GM12878 (cell line): Measurements from ENCODE around the gene PPP1R9B. TPM values are rescaled to one million over a fixed set of nuclear protein-coding genes. Genes with fewer than 3 reads are reported as not detected.

Experiments
- ATAC-seq: fragments of 200-7000 bp; cut with Tn5 transposase; 3 replicates; pipeline ENCODE4 v1.9.1; 2020; ENCODE audit warnings: mild to moderate bottlenecking, moderate library complexity
- Bru-seq: library from RNA; stranded (reverse); fragments of 400-500 nt; gene quantifications from one replicate; lab custom pipeline; 2021; lab: Mats Ljungman, UMichigan
- BruChase-seq, 2 experiments: library from RNA; stranded (reverse); fragments of 400-500 nt; gene quantifications; one replicate each; lab custom pipeline; 2021; lab: Mats Ljungman, UMichigan
- BruUV-seq: library from RNA; stranded (reverse); fragments of 400-500 nt; replicated peaks from 2 replicates; lab custom pipeline; 2021; lab: Mats Ljungman, UMichigan
- CTCF ChIA-PET: fragments of 300-600 bp; sonication (Branson Sonifier 250); formaldehyde crosslinking; extraction: SDS; loops from one replicate; lab custom pipeline; 2021; ENCODE audit warnings: inconsistent platforms; lab: Yijun Ruan, JAX
- POLR2A ChIA-PET: fragments of 350-600 bp; formaldehyde crosslinking; extraction: SDS; loops from one replicate; lab custom pipeline; 2021; ENCODE audit warnings: inconsistent platforms; lab: Charles Lee
- RAD21 ChIA-PET: fragments of 300-600 bp; sonication (Branson Sonifier 250); formaldehyde crosslinking; loops from one replicate; lab custom pipeline; 2023; ENCODE audit warnings: antibody characterized with exemption; ENCODE audit not compliant: unreplicated experiment; lab: Charles Lee
- SMC1A ChIA-PET: fragments of 300-600 bp; sonication (Branson Sonifier 250); formaldehyde crosslinking; loops from one replicate; lab custom pipeline; 2023; ENCODE audit not compliant: unreplicated experiment, uncharacterized antibody; lab: Charles Lee
- DNase-seq: peaks from one replicate; pipeline ENCODE4 v3.0.0-alpha.2; 2011; ENCODE audit warnings: low read depth, low spot score
- FAIRE-seq: peaks from 3 replicates; lab custom pipeline; 2011; peaks lifted over from hg19 to GRCh38; lab: Jason Lieb, UNC
- H2AFZ ChIP-seq: 2 replicates; pipeline ENCODE4 v1.6.0; 2011; ENCODE audit warnings: low read depth, low read length, control low read depth; ENCODE audit not compliant: control insufficient read depth
- H3K27ac ChIP-seq: 2 replicates; pipeline ENCODE4 v1.5.1; 2011; ENCODE audit warnings: control low read depth; ENCODE audit not compliant: control insufficient read depth, insufficient read depth
- H3K27me3 ChIP-seq, 2 experiments: replicated peaks in 1 of 2; 2 replicates each; pipeline versions ENCODE4 v1.6.0 to v1.6.1; 2011; ENCODE audit warnings: low read length in 1 of 2; ENCODE audit not compliant: control insufficient read depth in 2 of 2, insufficient read depth in 2 of 2
- H3K36me3 ChIP-seq, 2 experiments: 2 replicates each; pipeline ENCODE4 v1.5.1; 2011; ENCODE audit warnings: low read length in 1 of 2; ENCODE audit not compliant: control insufficient read depth in 2 of 2, insufficient read depth in 2 of 2
- H3K4me1 ChIP-seq: 2 replicates; pipeline ENCODE4 v1.6.1; 2011; ENCODE audit warnings: mild to moderate bottlenecking, low read length, moderate library complexity, mixed read lengths; ENCODE audit not compliant: control insufficient read depth, insufficient read depth
- H3K4me2 ChIP-seq: 2 replicates; pipeline ENCODE4 v1.6.0; 2011; ENCODE audit warnings: control low read depth; ENCODE audit not compliant: control insufficient read depth, insufficient read depth
- H3K4me3 ChIP-seq: fragments of 200-600 bp; sonication (generic); 2 replicates; pipeline ENCODE4 v1.5.1; 2016
- H3K79me2 ChIP-seq: 2 replicates; pipeline ENCODE4 v1.6.0; 2011; ENCODE audit warnings: low read length; ENCODE audit not compliant: control insufficient read depth, insufficient read depth
- H3K9ac ChIP-seq: 2 replicates; pipeline ENCODE4 v1.8.0; 2011; ENCODE audit warnings: low read length, control low read depth, mixed read lengths; ENCODE audit not compliant: control insufficient read depth, insufficient read depth
- H3K9me3 ChIP-seq: replicated peaks from 3 replicates; pipeline ENCODE4 v1.5.1; 2011; ENCODE audit warnings: mild to moderate bottlenecking, low read length; ENCODE audit not compliant: control insufficient read depth, insufficient read depth
- H4K20me1 ChIP-seq: 2 replicates; pipeline ENCODE4 v1.6.0; 2011; ENCODE audit not compliant: control insufficient read depth, insufficient read depth
- ATF7 ChIP-seq: fragments of 450-650 bp; IDR thresholded peaks from 2 replicates; pipeline ENCODE4 v1.6.1; 2016; ENCODE audit warnings: low read depth, mild to moderate bottlenecking
- BACH1 ChIP-seq: fragments of 450-650 bp; IDR thresholded peaks from 2 replicates; pipeline ENCODE4 v1.6.1; 2017; ENCODE audit warnings: mild to moderate bottlenecking, borderline replicate concordance
- BCL11A ChIP-seq: IDR thresholded peaks from 2 replicates; pipeline ENCODE4 v1.6.1; 2011; ENCODE audit warnings: low read depth, low read length
- CHD1 ChIP-seq: IDR thresholded peaks from 2 replicates; pipeline ENCODE4 v1.6.1; 2012; ENCODE audit warnings: low read depth, low read length, improper control_type of control experiment
- LARP7 ChIP-seq: fragments of 450-650 bp; IDR thresholded peaks from 2 replicates; pipeline ENCODE4 v1.6.1; 2017; ENCODE audit warnings: mild to moderate bottlenecking
- MLLT1 ChIP-seq: fragments of 450-650 bp; IDR thresholded peaks from 2 replicates; pipeline ENCODE4 v1.6.1; 2016; ENCODE audit warnings: mild to moderate bottlenecking
- MTA3 ChIP-seq: IDR thresholded peaks from 2 replicates; pipeline ENCODE4 v1.6.1; 2012; ENCODE audit warnings: low read length, inconsistent platforms, borderline replicate concordance
- NKRF ChIP-seq: fragments of 450-650 bp; conservative IDR thresholded peaks from 2 replicates; pipeline ENCODE4 v1.6.1; 2017; ENCODE audit warnings: mild to moderate bottlenecking, moderate library complexity
- WGBS: methylation state at CpG from one replicate; pipeline ENCODE4 v1.1.6; 2016; ENCODE audit warnings: low lambda C conversion rate; ENCODE audit not compliant: insufficient replicate concordance, insufficient coverage; ENCODE audit errors: missing lambda C conversion rate; 5-methylcytosine and 5-hydroxymethylcytosine counted together
- in situ Hi-C: fragments of 300-500 bp; cut with MboI; formaldehyde crosslinking; loops from 9 replicates; pipeline ENCODE4 v1.14.3; 2018; ENCODE audit warnings: mixed read lengths
- intact Hi-C: fragments of 100-400 bp; cut with micrococcal nuclease; formaldehyde crosslinking; loops from one replicate; pipeline ENCODE4 v1.14.2; 2022; ENCODE audit not compliant: unreplicated experiment
- long read RNA-seq, 2 experiments: library from polyadenylated mRNA; unstranded; transcript quantifications; one replicate each; pipeline ENCODE4 v2.0.0, GENCODE V29; 2019 to 2020
- polyA minus RNA-seq, 3 experiments: library from RNA; depleted of rRNA, polyadenylated mRNA; stranded (reverse); fragments of >200 nt; gene quantifications; 2 replicates each; pipeline ENCODE4 v1.2.3, GENCODE V29; 2011
- polyA plus RNA-seq, 11 experiments: library from polyadenylated mRNA; depleted of rRNA in 4 of 11; unstranded in 6 of 11; stranded (reverse) in 5 of 11; fragments of >200 nt; fragmentation: Nextera tagmentation in 4 of 11; fragmentation: Illumina TruSeq in 1 of 11; extraction: Ambion mirVana in 4 of 11; extraction: Trizol in 1 of 11; gene quantifications; 1 replicate in 1 of 11; 2 replicates in 10 of 11; pipeline versions ENCODE4 v1.2.1 to v1.2.3, GENCODE V29; 2011 to 2016; ENCODE audit warnings: inconsistent platforms in 2 of 11, missing spikeins in 2 of 11, low read depth in 1 of 11
- total RNA-seq, 4 experiments: library from RNA; depleted of rRNA in 3 of 4; stranded (reverse); fragments of >200 nt in 3 of 4; fragmentation: Illumina TruSeq in 1 of 4; extraction: Trizol in 1 of 4; gene quantifications; 2 replicates each; pipeline versions ENCODE4 v1.2.1 to v1.2.3, GENCODE V29; 2013 to 2021

Gene PPP1R9B, protein sequence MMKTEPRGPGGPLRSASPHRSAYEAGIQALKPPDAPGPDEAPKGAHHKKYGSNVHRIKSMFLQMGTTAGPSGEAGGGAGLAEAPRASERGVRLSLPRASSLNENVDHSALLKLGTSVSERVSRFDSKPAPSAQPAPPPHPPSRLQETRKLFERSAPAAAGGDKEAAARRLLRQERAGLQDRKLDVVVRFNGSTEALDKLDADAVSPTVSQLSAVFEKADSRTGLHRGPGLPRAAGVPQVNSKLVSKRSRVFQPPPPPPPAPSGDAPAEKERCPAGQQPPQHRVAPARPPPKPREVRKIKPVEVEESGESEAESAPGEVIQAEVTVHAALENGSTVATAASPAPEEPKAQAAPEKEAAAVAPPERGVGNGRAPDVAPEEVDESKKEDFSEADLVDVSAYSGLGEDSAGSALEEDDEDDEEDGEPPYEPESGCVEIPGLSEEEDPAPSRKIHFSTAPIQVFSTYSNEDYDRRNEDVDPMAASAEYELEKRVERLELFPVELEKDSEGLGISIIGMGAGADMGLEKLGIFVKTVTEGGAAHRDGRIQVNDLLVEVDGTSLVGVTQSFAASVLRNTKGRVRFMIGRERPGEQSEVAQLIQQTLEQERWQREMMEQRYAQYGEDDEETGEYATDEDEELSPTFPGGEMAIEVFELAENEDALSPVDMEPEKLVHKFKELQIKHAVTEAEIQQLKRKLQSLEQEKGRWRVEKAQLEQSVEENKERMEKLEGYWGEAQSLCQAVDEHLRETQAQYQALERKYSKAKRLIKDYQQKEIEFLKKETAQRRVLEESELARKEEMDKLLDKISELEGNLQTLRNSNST
- total RNA-seq (2013; cell fraction: nucleolus; rRNA removed): 55.7 and 68.4 TPM in 2 replicates
- total RNA-seq (2014; rRNA removed) (59.9 and 62.9 TPM in 2 replicates), total RNA-seq (2014; rRNA removed; fragmentation: Illumina TruSeq; extraction: Trizol) (35.9 and 39.6 TPM in 2 replicates), total RNA-seq (2021) (103 and 107 TPM in 2 replicates), polyA plus RNA-seq (2011; rRNA removed) (30.2 and 44.4 TPM in 2 replicates), polyA plus RNA-seq (2014; fragmentation: Illumina TruSeq; extraction: Trizol) (17.9 and 35.4 TPM in 2 replicates), polyA plus RNA-seq (2014; fragmentation: Nextera tagmentation; extraction: Ambion mirVana) (under 1 TPM; 0.20 to 0.45 TPM), polyA plus RNA-seq (2014; rRNA removed) (52.0 and 58.7 TPM in 2 replicates), polyA plus RNA-seq (2016; fragmentation: Nextera tagmentation; extraction: Ambion mirVana) (1 to 10 TPM; 1.8 to 2.3 TPM), polyA minus RNA-seq (2011; rRNA and poly(A)+ RNA removed) (38.4 and 59.7 TPM in 2 replicates), Bru-seq, nascent RNA (percentile 86 among the genes with signal in this experiment), BruChase-seq, experiment 1, labeled RNA remaining after a 6-hour chase (percentile 96 among the genes with signal in this experiment), BruChase-seq, experiment 2, labeled RNA remaining after a 2-hour chase (percentile 94 among the genes with signal in this experiment)
- polyA plus RNA-seq (2011; ENCODE audit: low read depth): 21.7 TPM
- polyA plus RNA-seq (2011; cell fraction: cytosol; rRNA removed): 39.3 and 43.6 TPM in 2 replicates
- 75.0 and 144 TPM in 2 replicates for polyA plus RNA-seq (2011; cell fraction: nucleus; rRNA removed)
- 54.8 and 64.1 TPM in 2 replicates for polyA plus RNA-seq (2012)
- polyA minus RNA-seq (2011; cell fraction: cytosol; rRNA and poly(A)+ RNA removed): 36.3 and 36.8 TPM in 2 replicates
- 12.3 and 46.2 TPM in 2 replicates for polyA minus RNA-seq (2011; cell fraction: nucleus; rRNA and poly(A)+ RNA removed)
- long read RNA-seq, experiment 1, partial matches to known transcripts: 0 of 1 reads
- long read RNA-seq, experiment 1, other reads (novel, unspliced or antisense): 1 of 1 reads
- long read RNA-seq, experiment 2: 0 reads

- in situ Hi-C loops (no loop called here), intact Hi-C loops (no loop called here)
- Histone ChIP-seq H3K4me1 (peaks cover 49% of the 10 kb centered on the region), H3K79me2 (peaks cover 61% of the 10 kb centered on the region), H3K4me3 (peak within 1 kb of the TSS; percentile 95), H2AFZ (peak within 1 kb of the TSS; percentile 71), H3K4me2 (peak within 1 kb of the TSS; percentile 89), H3K27me3 (no peaks in the 10 kb centered on the region), H4K20me1 (no peaks in the 10 kb centered on the region; the same call in none of the 2 replicates), H3K27ac (peak within 1 kb of the TSS; percentile 89), H3K36me3 (peaks cover 0 to 6% of the 10 kb centered on the region in 2 experiments; a peak in 3 of 4 replicates), H3K9ac (peak within 1 kb of the TSS; percentile 88), H3K9me3 (no peaks in the 10 kb centered on the region)
- ChIA-PET POLR2A (interaction anchor here (0.6 to 2.7 kb wide), 8 partner anchors 10 to 1881 kb away, joined by 3 to 18 read pairs (median 3); no protein-coding TSS in a partner anchor), RAD21 (interaction anchor here (2.3 to 3.5 kb wide), 3 partner anchors 11 to 56 kb away, joined by 12 to 17 read pairs (median 15); partner anchors contain the start of gene SGCA), SMC1A (interaction anchor here (1.0 to 3.6 kb wide), 5 partner anchors 11 to 56 kb away, joined by 3 to 31 read pairs (median 4); no protein-coding TSS in a partner anchor), CTCF (interaction anchor here (0.7 to 9.3 kb wide), 9 partner anchors 10 to 58 kb away, joined by 3 to 99 read pairs (median 13); no protein-coding TSS in a partner anchor)
- ATAC-seq (no peak), DNase-seq (no peak), FAIRE-seq (no peak)
- TF ChIP-seq ATF7 (no peak), BCL11A (0 out of 2 replicates have a peak, but pooled peaks have one; percentile 3), MLLT1 (peak; percentile 54), LARP7 (peak; percentile 39), BACH1 (peak; percentile 58; the same call in 1 of the 2 replicates), NKRF (peak; percentile 15; the same call in 1 of the 2 replicates), CHD1 (0 out of 2 replicates have a peak, but pooled peaks have one; percentile 26), MTA3 (no peak)
- BruUV-seq: TSS peak; percentile 56
- under 1% methylated on average over 52 of the region's 69 CpGs for WGBS
Measured at GRCh38 chr17:50150354-50151040, at the start of gene PPP1R9B. Gene PPP1R9B, minus strand, starts transcription at chr17:50150677. Its CDS starts 164 bp downstream, at chr17:50150513.
